ENCODE measurements around the gene CEL. TPM values are rescaled to one million over a fixed set of nuclear protein-coding genes. Genes with fewer than 3 reads are reported as not detected.

Gene CEL
- total and polyA plus RNA-seq, 2 donors (not counting 3 experiments of a cell fraction or from before 2014, with no cell fraction given) = 0.92 to 1.1 TPM

- H3K9me3 ChIP-seq (replicated peaks; ENCODE audit: control insufficient read depth, insufficient read depth, low read length) = no peaks in the 10 kb centered on the region
- TF ChIP-seq MAX (IDR thresholded peaks at IDR 0.05; ENCODE audit: insufficient read depth, insufficient read length) (no peak), GATA2 (IDR thresholded peaks at IDR 0.05; ENCODE audit: insufficient read depth, insufficient read length, low read depth, low read length) (no peak)
- intact Hi-C loops (cut with micrococcal nuclease) (no loop called here), dilution Hi-C loops (cut with MboI; ENCODE audit: extremely low pct_ligation_motif_present, low sequenced_read_pairs) (no loop called here)
- no peak overlapping the region for H3K4me2 ChIP-seq (ENCODE audit: insufficient read depth, low read length)
- no peak overlapping the region for H3K4me3 ChIP-seq (replicated peaks in 1 of 3; ENCODE audit: insufficient read depth in 1 of 3, low read depth in 1 of 3, low read length in 3 of 3)
- DNase-seq (ENCODE audit: low read depth, low spot score) (no peak), FAIRE-seq (no peak)
- no TSS peak for BruUV-seq (replicated peaks)
- H3K4me1 ChIP-seq (ENCODE audit: control insufficient read depth, extremely low read depth, insufficient read depth, low read length) = peaks cover 3% of the 10 kb centered on the region
- H3K79me2 ChIP-seq (ENCODE audit: control insufficient read depth, insufficient read depth, low read length) = no peaks in the 10 kb centered on the region
- no peaks in the 10 kb centered on the region for H3K9me1 ChIP-seq (replicated peaks; ENCODE audit: control insufficient read depth, extremely low read depth, insufficient read depth, low read length)
- H3K9ac ChIP-seq (replicated peaks; ENCODE audit: extremely low read depth, insufficient read depth, low read length) = no peak overlapping the region
- POLR2A ChIA-PET = no interaction called here
- H2AFZ ChIP-seq (ENCODE audit: low read depth, low read length) = no peak overlapping the region
- CTCF ChIA-PET = interaction anchor here (1.6 to 1.9 kb wide), 2 partner anchors 16 to 38 kb away, joined by 4 to 5 read pairs; no protein-coding TSS in a partner anchor
- peaks cover 0 to 21% of the 10 kb centered on the region in 2 experiments for H3K36me3 ChIP-seq (ENCODE audit: control insufficient read depth in 2 of 2, extremely low read depth in 1 of 2, insufficient read depth in 2 of 2, low read length in 2 of 2)
- H3K27me3 ChIP-seq (ENCODE audit: control insufficient read depth in 2 of 2, insufficient read depth in 2 of 2, low read length in 2 of 2) = no peaks in the 10 kb centered on the region
- no peaks in the 10 kb centered on the region for H4K20me1 ChIP-seq (replicated peaks; ENCODE audit: control insufficient read depth, extremely low read depth, insufficient read depth, low read length)
- H3K27ac ChIP-seq (ENCODE audit: insufficient read depth, low read depth, low read length) = no peak overlapping the region
These were observed 2.2 kb upstream of the CEL start for GRCh38 chr9:133059623-133060022.

- Histone ChIP-seq H3K27ac (ENCODE audit: insufficient read depth, low read depth, low read length) (no peak overlapping the region), H3K36me3 (ENCODE audit: control insufficient read depth in 2 of 2, extremely low read depth in 1 of 2, insufficient read depth in 2 of 2, low read length in 2 of 2) (peaks cover 0 to 14% of the 10 kb centered on the region in 2 experiments), H2AFZ (ENCODE audit: low read depth, low read length) (no peak overlapping the region), H3K79me2 (ENCODE audit: control insufficient read depth, insufficient read depth, low read length) (no peaks in the 10 kb centered on the region), H4K20me1 (replicated peaks; ENCODE audit: control insufficient read depth, extremely low read depth, insufficient read depth, low read length) (no peaks in the 10 kb centered on the region), H3K4me1 (ENCODE audit: control insufficient read depth, extremely low read depth, insufficient read depth, low read length) (peaks cover 3% of the 10 kb centered on the region), H3K27me3 (ENCODE audit: control insufficient read depth in 2 of 2, insufficient read depth in 2 of 2, low read length in 2 of 2) (no peaks in the 10 kb centered on the region), H3K9ac (replicated peaks; ENCODE audit: extremely low read depth, insufficient read depth, low read length) (no peak overlapping the region), H3K4me3 (replicated peaks in 1 of 3; ENCODE audit: insufficient read depth in 1 of 3, low read depth in 1 of 3, low read length in 3 of 3) (no peak overlapping the region), H3K4me2 (ENCODE audit: insufficient read depth, low read length) (no peak overlapping the region), H3K9me3 (replicated peaks; ENCODE audit: control insufficient read depth, insufficient read depth, low read length) (no peaks in the 10 kb centered on the region), H3K9me1 (replicated peaks; ENCODE audit: control insufficient read depth, extremely low read depth, insufficient read depth, low read length) (no peaks in the 10 kb centered on the region)
- intact Hi-C loops (cut with micrococcal nuclease) (no loop called here), dilution Hi-C loops (cut with MboI; ENCODE audit: extremely low pct_ligation_motif_present, low sequenced_read_pairs) (no loop called here)
- CTCF ChIA-PET = interaction anchor here (0.9 to 1.9 kb wide), 3 partner anchors 15 to 84 kb away, joined by 3 to 5 read pairs (median 4); no protein-coding TSS in a partner anchor
- TF ChIP-seq POLR2AphosphoS5 (IDR thresholded peaks at IDR 0.05; ENCODE audit: insufficient read depth, low read depth, low read length) = no peak
- no peak for TF ChIP-seq MYC (IDR thresholded peaks at IDR 0.05; ENCODE audit: low read depth, low read length)
- no peak for TF ChIP-seq GATA2 (IDR thresholded peaks at IDR 0.05; ENCODE audit: insufficient read depth, insufficient read length, low read depth, low read length)
- TF ChIP-seq MAX (IDR thresholded peaks at IDR 0.05; ENCODE audit: insufficient read depth, insufficient read length) = no peak
- TF ChIP-seq CTCF (IDR thresholded peaks at IDR 0.05; ENCODE audit: extremely low read depth in 1 of 2, insufficient read depth in 1 of 2, low read depth in 1 of 2, low read length in 2 of 2) = no peak
- TF ChIP-seq POLR2A (IDR thresholded peaks at IDR 0.05; ENCODE audit: low read depth, low read length) = no peak
- no peak for TF ChIP-seq EZH2 (IDR thresholded peaks at IDR 0.05; ENCODE audit: borderline replicate concordance, low read depth, low read length, severe bottlenecking)
- no peak for TF ChIP-seq JUN (IDR thresholded peaks at IDR 0.05; ENCODE audit: borderline replicate concordance, insufficient read depth, insufficient read length, low read depth)
- no peak for TF ChIP-seq FOS (IDR thresholded peaks at IDR 0.05; ENCODE audit: borderline replicate concordance, insufficient read depth, low read length)
- no peak for FAIRE-seq
- no TSS peak for BruUV-seq (replicated peaks)
- POLR2A ChIA-PET = no interaction called here
- no peak for DNase-seq (ENCODE audit: low read depth, low spot score)
These were observed 1.4 kb upstream of the CEL start for GRCh38 chr9:133060417-133060841.

Measured in endothelial cell of umbilical vein (primary cell).